Liver (tissue), 10 donors: ENCODE results near the gene SYNGR2. TPM values are rescaled to one million over a fixed set of nuclear protein-coding genes. Genes with fewer than 3 reads are reported as not detected.

ENCODE experiments used
- DNase-seq: peaks from one replicate; pipeline ENCODE4 v3.0.0-alpha.2; 2017; ENCODE audit warnings: low spot score
- H3K27ac ChIP-seq, 2 donors: one replicate each; pipeline ENCODE4 v1.7.0; 2013; ENCODE audit warnings: inconsistent platforms in 2 of 2, low read length in 2 of 2, control low read depth in 1 of 2, low read depth in 1 of 2, mild to moderate bottlenecking in 1 of 2
- H3K27me3 ChIP-seq, 4 donors: one replicate each; pipeline versions ENCODE4 v1.6.1 to v1.7.0; 2013; ENCODE audit warnings: low read length in 3 of 4, inconsistent platforms in 1 of 4, mild to moderate bottlenecking in 1 of 4, moderate library complexity in 1 of 4; ENCODE audit not compliant: control insufficient read depth in 4 of 4, insufficient read depth in 4 of 4
- H3K36me3 ChIP-seq, 4 donors: one replicate each; pipeline versions ENCODE4 v1.6.1 to v1.7.0; 2013; ENCODE audit warnings: low read length in 3 of 4, mild to moderate bottlenecking in 3 of 4, low read depth in 1 of 4, moderate library complexity in 1 of 4; ENCODE audit not compliant: control insufficient read depth in 4 of 4, insufficient read depth in 3 of 4
- H3K4me1 ChIP-seq, 4 donors: one replicate each; pipeline versions ENCODE4 v1.6.1 to v1.7.0; 2013; ENCODE audit warnings: low read length in 3 of 4, mild to moderate bottlenecking in 3 of 4, moderate library complexity in 1 of 4; ENCODE audit not compliant: control insufficient read depth in 4 of 4, insufficient read depth in 4 of 4
- H3K4me3 ChIP-seq, 3 donors: one replicate each; pipeline versions ENCODE4 v1.6.1 to v1.7.0; 2013; ENCODE audit warnings: low read length in 3 of 3, control low read depth in 1 of 3, low read depth in 1 of 3, mild to moderate bottlenecking in 1 of 3
- H3K9ac ChIP-seq, 2 donors: one replicate each; pipeline ENCODE4 v1.7.0; 2013; ENCODE audit warnings: low read length in 2 of 2, mild to moderate bottlenecking in 2 of 2, moderate library complexity in 2 of 2, control low read depth in 1 of 2, low read depth in 1 of 2
- H3K9me3 ChIP-seq, 4 donors: one replicate each; pipeline versions ENCODE4 v1.6.1 to v1.7.0; 2013; ENCODE audit warnings: low read length in 3 of 4; ENCODE audit not compliant: control insufficient read depth in 4 of 4
- FOXA2 ChIP-seq: IDR thresholded peaks from 2 replicates; pipeline ENCODE4 v1.6.1; 2016; ENCODE audit warnings: antibody characterized with exemption
- HNF4A ChIP-seq, 2 donors: conservative IDR thresholded peaks; 2 replicates each; pipeline ENCODE4 v1.6.1; 2016; ENCODE audit warnings: antibody characterized with exemption in 2 of 2, mild to moderate bottlenecking in 2 of 2
- JUND ChIP-seq, 2 donors: IDR thresholded peaks; 2 replicates each; pipeline ENCODE4 v1.6.1; 2016; ENCODE audit warnings: antibody characterized with exemption in 2 of 2
- RAD21 ChIP-seq, 2 donors: IDR thresholded peaks; 2 replicates each; pipeline ENCODE4 v1.6.1; 2016; ENCODE audit warnings: antibody characterized with exemption in 2 of 2, mild to moderate bottlenecking in 2 of 2
- RXRA ChIP-seq, 2 donors: IDR thresholded peaks; 2 replicates each; pipeline ENCODE4 v1.6.1; 2017 to 2018; ENCODE audit warnings: antibody characterized with exemption in 2 of 2, mild to moderate bottlenecking in 1 of 2
- SP1 ChIP-seq: IDR thresholded peaks from 2 replicates; pipeline ENCODE4 v1.6.1; 2018; ENCODE audit warnings: antibody characterized with exemption, mild to moderate bottlenecking
- WGBS: extraction: QIAGEN DNeasy Blood & Tissue Kit; methylation state at CpG from one replicate; pipeline ENCODE4 v1.1.7; 2013; 5-methylcytosine and 5-hydroxymethylcytosine counted together
- polyA plus RNA-seq, 2 donors: library from polyadenylated mRNA; stranded (reverse) in 1 of 2; unstranded in 1 of 2; fragments of 200-250 nt in 1 of 2; fragments of >200 nt in 1 of 2; fragmentation: Nextera tagmentation in 1 of 2; extraction: Ambion mirVana in 1 of 2; gene quantifications; one replicate each; pipeline versions ENCODE4 v1.2.1 to v1.2.3, GENCODE V29; 2013 to 2015
- small RNA-seq: library from RNA; depleted of rRNA; stranded (forward); fragments of <200 nt; gene quantifications from one replicate; pipeline ENCODE3, GENCODE V24; 2014
- total RNA-seq, 2 donors: library from RNA; depleted of rRNA; stranded (reverse); fragments of >200 nt; gene quantifications; one replicate each; pipeline ENCODE4 v1.2.3, GENCODE V29; 2014
- TF ChIP-seq, protein P1 (sequence below): IDR thresholded peaks from 2 replicates; pipeline ENCODE4 v1.6.1; 2016; ENCODE audit warnings: antibody characterized with exemption
- TF ChIP-seq, protein P2 (sequence below): fragments of 150-350 bp; IDR thresholded peaks from 2 replicates; pipeline ENCODE4 v1.5.1; 2017; ENCODE audit warnings: improper control_type of control experiment, low read depth, low read length; ENCODE audit not compliant: missing input control
- TF ChIP-seq, protein P3 (sequence below): IDR thresholded peaks from 2 replicates; pipeline ENCODE4 v1.6.1; 2016; ENCODE audit warnings: antibody characterized with exemption, mild to moderate bottlenecking
- TF ChIP-seq, protein P4 (sequence below): IDR thresholded peaks from 2 replicates; pipeline ENCODE4 v1.6.1; 2016; ENCODE audit warnings: antibody characterized with exemption
- donor health status: healthy.
- donor health status: healthy.
- donor health status: healthy.
- donor health status: healthy.
- donor health status: healthy.

SYNGR2 gene
- total and polyA plus RNA-seq, 4 donors, result 27.9 to 84.7 (median 55.2) TPM

DNA sequence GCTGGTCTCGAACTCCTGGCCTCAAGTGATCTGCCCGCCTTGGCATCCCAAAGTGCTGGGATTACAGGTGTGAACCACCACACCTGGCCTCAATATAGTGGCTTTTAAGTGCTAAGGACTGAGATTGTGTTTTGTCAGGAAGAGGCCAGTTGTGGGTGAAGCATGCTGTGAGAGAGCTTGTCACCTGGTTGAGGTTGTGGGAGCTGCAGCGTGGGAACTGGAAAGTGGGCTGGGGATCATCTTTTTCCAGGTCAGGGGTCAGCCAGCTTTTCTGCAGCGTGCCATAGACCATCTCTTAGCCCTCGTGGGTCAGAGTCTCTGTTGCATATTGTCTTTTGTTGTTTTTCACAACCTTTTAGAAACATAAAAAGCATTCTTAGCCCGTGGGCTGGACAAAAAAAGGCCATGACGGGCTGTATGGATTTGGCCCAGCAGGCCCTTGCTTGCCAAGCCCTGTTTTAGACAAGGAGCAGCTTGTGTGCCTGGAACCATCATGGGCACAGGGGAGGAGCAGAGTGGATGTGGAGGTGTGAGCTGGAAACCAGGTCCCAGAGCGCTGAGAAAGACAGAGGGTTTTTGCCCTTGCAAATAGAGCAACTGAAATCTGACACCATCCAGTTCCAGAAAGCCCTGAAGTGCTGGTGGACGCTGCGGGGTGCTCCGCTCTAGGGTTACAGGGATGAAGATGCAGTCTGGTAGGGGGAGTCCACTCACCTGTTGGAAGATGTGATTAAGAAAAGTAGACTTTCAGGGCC, 51.2 kb downstream of the SYNGR2 start:
- 95% methylated on average over 11 of the region's 11 CpGs for WGBS
- H3K4me1 ChIP-seq, result peaks cover 0 to 2% (median under 1%) of the 10 kb centered on the region in 4 donors
- H3K9me3 ChIP-seq, result no peaks in the 10 kb centered on the region
- TF ChIP-seq RAD21 (IDR thresholded peaks at IDR 0.05), result no peak
- TF ChIP-seq, protein P1, sequence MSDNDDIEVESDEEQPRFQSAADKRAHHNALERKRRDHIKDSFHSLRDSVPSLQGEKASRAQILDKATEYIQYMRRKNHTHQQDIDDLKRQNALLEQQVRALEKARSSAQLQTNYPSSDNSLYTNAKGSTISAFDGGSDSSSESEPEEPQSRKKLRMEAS, result no peak
- no peak for TF ChIP-seq SP1
- TF ChIP-seq HNF4A (conservative IDR thresholded peaks at IDR 0.05), result no peak
- TF ChIP-seq, protein P2, sequence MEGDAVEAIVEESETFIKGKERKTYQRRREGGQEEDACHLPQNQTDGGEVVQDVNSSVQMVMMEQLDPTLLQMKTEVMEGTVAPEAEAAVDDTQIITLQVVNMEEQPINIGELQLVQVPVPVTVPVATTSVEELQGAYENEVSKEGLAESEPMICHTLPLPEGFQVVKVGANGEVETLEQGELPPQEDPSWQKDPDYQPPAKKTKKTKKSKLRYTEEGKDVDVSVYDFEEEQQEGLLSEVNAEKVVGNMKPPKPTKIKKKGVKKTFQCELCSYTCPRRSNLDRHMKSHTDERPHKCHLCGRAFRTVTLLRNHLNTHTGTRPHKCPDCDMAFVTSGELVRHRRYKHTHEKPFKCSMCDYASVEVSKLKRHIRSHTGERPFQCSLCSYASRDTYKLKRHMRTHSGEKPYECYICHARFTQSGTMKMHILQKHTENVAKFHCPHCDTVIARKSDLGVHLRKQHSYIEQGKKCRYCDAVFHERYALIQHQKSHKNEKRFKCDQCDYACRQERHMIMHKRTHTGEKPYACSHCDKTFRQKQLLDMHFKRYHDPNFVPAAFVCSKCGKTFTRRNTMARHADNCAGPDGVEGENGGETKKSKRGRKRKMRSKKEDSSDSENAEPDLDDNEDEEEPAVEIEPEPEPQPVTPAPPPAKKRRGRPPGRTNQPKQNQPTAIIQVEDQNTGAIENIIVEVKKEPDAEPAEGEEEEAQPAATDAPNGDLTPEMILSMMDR, result no peak
- no peak for TF ChIP-seq JUND (IDR thresholded peaks at IDR 0.05)
- no peak for TF ChIP-seq RXRA (IDR thresholded peaks at IDR 0.05)
- TF ChIP-seq FOXA2, result no peak
- TF ChIP-seq, protein P3, sequence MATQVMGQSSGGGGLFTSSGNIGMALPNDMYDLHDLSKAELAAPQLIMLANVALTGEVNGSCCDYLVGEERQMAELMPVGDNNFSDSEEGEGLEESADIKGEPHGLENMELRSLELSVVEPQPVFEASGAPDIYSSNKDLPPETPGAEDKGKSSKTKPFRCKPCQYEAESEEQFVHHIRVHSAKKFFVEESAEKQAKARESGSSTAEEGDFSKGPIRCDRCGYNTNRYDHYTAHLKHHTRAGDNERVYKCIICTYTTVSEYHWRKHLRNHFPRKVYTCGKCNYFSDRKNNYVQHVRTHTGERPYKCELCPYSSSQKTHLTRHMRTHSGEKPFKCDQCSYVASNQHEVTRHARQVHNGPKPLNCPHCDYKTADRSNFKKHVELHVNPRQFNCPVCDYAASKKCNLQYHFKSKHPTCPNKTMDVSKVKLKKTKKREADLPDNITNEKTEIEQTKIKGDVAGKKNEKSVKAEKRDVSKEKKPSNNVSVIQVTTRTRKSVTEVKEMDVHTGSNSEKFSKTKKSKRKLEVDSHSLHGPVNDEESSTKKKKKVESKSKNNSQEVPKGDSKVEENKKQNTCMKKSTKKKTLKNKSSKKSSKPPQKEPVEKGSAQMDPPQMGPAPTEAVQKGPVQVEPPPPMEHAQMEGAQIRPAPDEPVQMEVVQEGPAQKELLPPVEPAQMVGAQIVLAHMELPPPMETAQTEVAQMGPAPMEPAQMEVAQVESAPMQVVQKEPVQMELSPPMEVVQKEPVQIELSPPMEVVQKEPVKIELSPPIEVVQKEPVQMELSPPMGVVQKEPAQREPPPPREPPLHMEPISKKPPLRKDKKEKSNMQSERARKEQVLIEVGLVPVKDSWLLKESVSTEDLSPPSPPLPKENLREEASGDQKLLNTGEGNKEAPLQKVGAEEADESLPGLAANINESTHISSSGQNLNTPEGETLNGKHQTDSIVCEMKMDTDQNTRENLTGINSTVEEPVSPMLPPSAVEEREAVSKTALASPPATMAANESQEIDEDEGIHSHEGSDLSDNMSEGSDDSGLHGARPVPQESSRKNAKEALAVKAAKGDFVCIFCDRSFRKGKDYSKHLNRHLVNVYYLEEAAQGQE, result no peak
- TF ChIP-seq, protein P4, sequence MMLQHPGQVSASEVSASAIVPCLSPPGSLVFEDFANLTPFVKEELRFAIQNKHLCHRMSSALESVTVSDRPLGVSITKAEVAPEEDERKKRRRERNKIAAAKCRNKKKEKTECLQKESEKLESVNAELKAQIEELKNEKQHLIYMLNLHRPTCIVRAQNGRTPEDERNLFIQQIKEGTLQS, result no peak
- DNase-seq, result no peak
- no peaks in the 10 kb centered on the region for H3K27me3 ChIP-seq
- no peak overlapping the region for H3K4me3 ChIP-seq
- no peaks in the 10 kb centered on the region for H3K36me3 ChIP-seq
- H3K9ac ChIP-seq, result no peak overlapping the region
- H3K27ac ChIP-seq, result no peak overlapping the region

Small RNAs within 50 kb of the gene (small RNA-seq; reads per million reads assigned to genes)
- gene AC087645.1, result not detected

Other genes with a start within 250 kb of the SYNGR2 start
- 1 to 10 TPM; 4.3 to 7.7 TPM for gene TNRC6C, start 209.9 kb upstream of the SYNGR2 start, total RNA-seq
- gene TNRC6C, start 209.9 kb upstream of the SYNGR2 start, polyA plus RNA-seq, result 1 to 10 TPM; 1.3 to 1.5 TPM
- gene TMC6, start 39.8 kb upstream of the SYNGR2 start, total RNA-seq, result 10 to 100 TPM; 18.3 to 61.9 TPM
- 1 to 10 TPM; 7.7 to 8.4 TPM for gene TMC6, start 39.8 kb upstream of the SYNGR2 start, polyA plus RNA-seq
- 10 to 100 TPM in 1 of 2 donors, 1 to 10 TPM in 1; 7.9 to 14.5 TPM for gene TMC8, start 37.8 kb upstream of the SYNGR2 start, total RNA-seq
- 1 to 10 TPM; 1.3 to 2.2 TPM for gene TMC8, start 37.8 kb upstream of the SYNGR2 start, polyA plus RNA-seq
- gene C17orf99, start 22.2 kb upstream of the SYNGR2 start, total RNA-seq, result 10 to 100 TPM in 1 of 2 donors, not detected in 1; 98.3 TPM
- not detected for gene C17orf99, start 22.2 kb upstream of the SYNGR2 start, polyA plus RNA-seq
- gene TK1, start 18.5 kb downstream of the SYNGR2 start, total RNA-seq, result 10 to 100 TPM in 1 of 2 donors, under 1 TPM in 1; 0.84 to 97.6 TPM
- 10 to 100 TPM in 1 of 2 donors, 1 to 10 TPM in 1; 5.9 to 14.2 TPM for gene TK1, start 18.5 kb downstream of the SYNGR2 start, polyA plus RNA-seq
- 100 to 1,000 TPM in 1 of 2 donors, 10 to 100 TPM in 1; 73.4 to 201 TPM for gene AFMID, start 18.8 kb downstream of the SYNGR2 start, total RNA-seq
- gene AFMID, start 18.8 kb downstream of the SYNGR2 start, polyA plus RNA-seq, result 100 to 1,000 TPM; 112 to 165 TPM
- gene BIRC5, start 45.7 kb downstream of the SYNGR2 start, total RNA-seq, result 10 to 100 TPM in 1 of 2 donors, under 1 TPM in 1; 0.42 to 73.2 TPM
- gene BIRC5, start 45.7 kb downstream of the SYNGR2 start, polyA plus RNA-seq, result 1 to 10 TPM; 2.2 to 3.9 TPM
- gene TMEM235, start 63.0 kb downstream of the SYNGR2 start, total RNA-seq, result not detected
- gene TMEM235, start 63.0 kb downstream of the SYNGR2 start, polyA plus RNA-seq, result under 1 TPM in 1 of 2 donors, not detected in 1; 0.02 TPM
- gene SOCS3, start 191.5 kb downstream of the SYNGR2 start, total RNA-seq, result 10 to 100 TPM; 16.1 to 48.0 TPM
- gene SOCS3, start 191.5 kb downstream of the SYNGR2 start, polyA plus RNA-seq, result 10 to 100 TPM; 12.2 to 20.5 TPM
- 10 to 100 TPM; 13.5 to 24.1 TPM for gene PGS1, start 210.1 kb downstream of the SYNGR2 start, total RNA-seq
- 10 to 100 TPM in 1 of 2 donors, 1 to 10 TPM in 1; 8.1 to 10.9 TPM for gene PGS1, start 210.1 kb downstream of the SYNGR2 start, polyA plus RNA-seq